OCI-LY3 (cell line): ENCODE results near the gene C3AR1.
"Not testable (repeated sequence)": the region's sequence is repeated elsewhere in the genome, so short reads cannot be mapped to it uniquely, and the experiment has no call there.

Experiments used
- EZH2phosphoT487 ChIP-seq: fragments of 200-600 bp; shearing (Covaris generic); IDR thresholded peaks from 2 replicates; pipeline ENCODE4 v1.6.1; 2018; ENCODE audit warnings: antibody characterized with exemption, mixed run types, low read depth
- TF ChIP-seq, protein P1 (sequence below): fragments of 200-600, 300-600 bp; sonication (generic); IDR thresholded peaks from 2 replicates; pipeline ENCODE4 v1.5.1; 2014; ENCODE audit warnings: antibody characterized with exemption, low read length, low read depth

DNA sequence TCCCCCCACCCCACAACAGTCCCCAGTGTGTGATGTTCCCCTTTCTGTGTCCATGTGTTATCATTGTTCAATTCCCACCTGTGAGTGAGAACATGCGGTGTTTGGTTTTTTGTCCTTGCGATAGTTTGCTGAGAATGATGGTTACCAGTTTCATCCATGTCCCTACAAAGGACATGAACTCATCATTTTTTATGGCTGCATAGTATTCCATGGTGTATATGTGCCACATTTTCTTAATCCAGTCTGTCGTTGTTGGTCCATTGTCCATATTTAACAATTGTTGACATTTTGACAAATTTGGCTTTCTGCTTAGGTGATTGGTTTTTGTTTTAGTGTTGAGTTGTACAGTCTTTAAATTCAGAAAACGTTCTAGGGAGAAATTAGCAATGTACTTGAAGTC, 47.0 kb upstream of the C3AR1 start:
- TF ChIP-seq, protein P1, sequence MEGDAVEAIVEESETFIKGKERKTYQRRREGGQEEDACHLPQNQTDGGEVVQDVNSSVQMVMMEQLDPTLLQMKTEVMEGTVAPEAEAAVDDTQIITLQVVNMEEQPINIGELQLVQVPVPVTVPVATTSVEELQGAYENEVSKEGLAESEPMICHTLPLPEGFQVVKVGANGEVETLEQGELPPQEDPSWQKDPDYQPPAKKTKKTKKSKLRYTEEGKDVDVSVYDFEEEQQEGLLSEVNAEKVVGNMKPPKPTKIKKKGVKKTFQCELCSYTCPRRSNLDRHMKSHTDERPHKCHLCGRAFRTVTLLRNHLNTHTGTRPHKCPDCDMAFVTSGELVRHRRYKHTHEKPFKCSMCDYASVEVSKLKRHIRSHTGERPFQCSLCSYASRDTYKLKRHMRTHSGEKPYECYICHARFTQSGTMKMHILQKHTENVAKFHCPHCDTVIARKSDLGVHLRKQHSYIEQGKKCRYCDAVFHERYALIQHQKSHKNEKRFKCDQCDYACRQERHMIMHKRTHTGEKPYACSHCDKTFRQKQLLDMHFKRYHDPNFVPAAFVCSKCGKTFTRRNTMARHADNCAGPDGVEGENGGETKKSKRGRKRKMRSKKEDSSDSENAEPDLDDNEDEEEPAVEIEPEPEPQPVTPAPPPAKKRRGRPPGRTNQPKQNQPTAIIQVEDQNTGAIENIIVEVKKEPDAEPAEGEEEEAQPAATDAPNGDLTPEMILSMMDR, result not testable (repeated sequence)
- not testable (repeated sequence) for TF ChIP-seq EZH2phosphoT487
